ENCODE measurements around the gene CDC14B. TPM values are rescaled to one million over a fixed set of nuclear protein-coding genes. Genes with fewer than 3 reads are reported as not detected.

Gene CDC14B
- total RNA-seq, 1 experiment from 2014 or later: 28.4 TPM

GRCh38 chr9:96655198-96655851 is 35.7 kb upstream of the CDC14B start, which contains the start of gene PRXL2C:
Gene PRXL2C (minus strand): TSS chr9:96655317. CDS start chr9:96655281, 36 bp downstream.
- WGBS (ENCODE audit: extremely low coverage, insufficient read length, low lambda C conversion rate): no CpG with 5 or more reads among the region's 57 CpGs
- Histone ChIP-seq H2AFZ (ENCODE audit: low read length) (no peak within 1 kb of the TSS), H3K4me2 (ENCODE audit: insufficient read depth, insufficient read length, low read length) (peak within 1 kb of the TSS; percentile 62), H3K9ac (ENCODE audit: extremely low read depth, insufficient read length, low read length) (no peak within 1 kb of the TSS), H4K20me1 (ENCODE audit: control insufficient read depth, insufficient read depth, insufficient read length) (no peaks in the 10 kb centered on the region), H2BK20ac (ENCODE audit: low read depth, low read length, poor library complexity, severe bottlenecking) (no peak within 1 kb of the TSS), H3K4ac (ENCODE audit: low read depth, low read length) (no peak within 1 kb of the TSS; the same call in 1 of the 2 replicates), H2BK120ac (ENCODE audit: low read depth, low read length, poor library complexity, severe bottlenecking) (no peak within 1 kb of the TSS), H3K79me1 (ENCODE audit: insufficient read depth, low read depth, low read length, poor library complexity, severe bottlenecking) (no peaks in the 10 kb centered on the region), H3K56ac (ENCODE audit: insufficient read length, low read depth, low read length) (no peak within 1 kb of the TSS), H3K4me1 (ENCODE audit: insufficient read depth, low read length) (no peaks in the 10 kb centered on the region), H3K79me2 (ENCODE audit: insufficient read depth, low read length) (no peaks in the 10 kb centered on the region), H4K5ac (ENCODE audit: insufficient read length, low read depth, low read length) (no peak within 1 kb of the TSS), H4K8ac (replicated peaks; ENCODE audit: insufficient read length, low read depth, low read length) (no peak within 1 kb of the TSS), H3K27me3 (ENCODE audit: insufficient read depth, low read length) (no peaks in the 10 kb centered on the region), H2BK12ac (ENCODE audit: insufficient read length, low read depth, low read length) (no peak within 1 kb of the TSS), H3K23ac (ENCODE audit: insufficient read length, low read depth, low read length) (no peak within 1 kb of the TSS), H2AK5ac (ENCODE audit: insufficient read length, low read length) (no peak within 1 kb of the TSS), H3K23me2 (ENCODE audit: insufficient read length, low read depth, low read length, poor library complexity, severe bottlenecking) (no peaks in the 10 kb centered on the region), H2BK5ac (ENCODE audit: insufficient read length, low read length) (no peak within 1 kb of the TSS), H3K9me3 (ENCODE audit: control insufficient read depth, low read depth, low read length) (no peaks in the 10 kb centered on the region), H3K27ac (ENCODE audit: insufficient read length, low read depth, low read length) (no peak within 1 kb of the TSS), H2BK15ac (ENCODE audit: low read depth, low read length) (no peak within 1 kb of the TSS), H3K14ac (ENCODE audit: insufficient read depth, low read length) (peak within 1 kb of the TSS; percentile 49), H3K18ac (ENCODE audit: insufficient read length, low read depth, low read length) (peak within 1 kb of the TSS; percentile 6), H3T11ph (ENCODE audit: low read length) (peak within 1 kb of the TSS; percentile 73), H4K91ac (ENCODE audit: insufficient read length, low read depth, low read length) (no peak within 1 kb of the TSS)
- no peaks in the 10 kb centered on the region; a peak in 2 of 7 replicates for H3K36me3 Mint-ChIP-seq (ENCODE audit: insufficient read depth in 1 of 3, low read depth in 3 of 3)
- H3K4me3 Mint-ChIP-seq: peak within 1 kb of the TSS; percentile 86 to 94
- H3K27ac Mint-ChIP-seq: peak within 1 kb of the TSS; percentile 55 to 94 (median 55); a peak in 5 of 7 replicates
- peak; percentile 72 for DNase-seq
- peaks cover 13% of the 10 kb centered on the region for H3K27me3 Mint-ChIP-seq (ENCODE audit: low read depth)
- H3K9me3 Mint-ChIP-seq: no peaks in the 10 kb centered on the region
- peaks cover 4 to 10% of the 10 kb centered on the region in 2 experiments for H3K4me1 Mint-ChIP-seq
- TF ChIP-seq CTCF (conservative IDR thresholded peaks at IDR 0.05): no peak
